ENCODE data around the gene FAM149A.

FAM149A gene

GRCh38 chr4:186202490-186203140 is 98.1 kb downstream of the FAM149A start:
- DNase-seq (ENCODE audit: low spot score): no peak

- DNase-seq (ENCODE audit: low spot score): no peak
These were observed 98.9 kb downstream of the FAM149A start for GRCh38 chr4:186203406-186203805.

- DNase-seq (ENCODE audit: low spot score): no peak
These were observed 99.6 kb downstream of the FAM149A start for GRCh38 chr4:186204103-186204559.

DNA sequence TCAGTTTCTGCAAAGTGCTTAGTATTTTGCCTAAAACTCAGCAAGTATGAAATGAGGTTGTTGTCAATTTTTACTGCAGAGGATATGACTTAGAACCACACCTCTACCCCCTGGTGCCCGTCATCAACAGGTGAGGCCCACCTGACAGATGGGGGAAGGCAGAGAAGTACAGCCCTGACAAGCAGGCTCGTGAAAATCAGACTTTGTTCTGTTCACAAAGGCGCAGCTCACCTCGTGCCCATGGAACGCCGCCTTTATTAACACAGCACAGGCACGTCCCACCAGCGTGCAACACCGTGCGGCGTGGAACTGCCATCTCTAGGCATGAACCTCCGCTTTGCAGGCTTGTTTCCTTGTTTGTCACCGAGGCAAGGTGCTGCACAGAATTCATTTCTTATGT is 100.2 kb downstream of the FAM149A start:
- no peak for DNase-seq (ENCODE audit: low spot score)

GRCh38 chr4:186205156-186205555 is 100.7 kb downstream of the FAM149A start:
- no peak for DNase-seq (ENCODE audit: low spot score)

DNA sequence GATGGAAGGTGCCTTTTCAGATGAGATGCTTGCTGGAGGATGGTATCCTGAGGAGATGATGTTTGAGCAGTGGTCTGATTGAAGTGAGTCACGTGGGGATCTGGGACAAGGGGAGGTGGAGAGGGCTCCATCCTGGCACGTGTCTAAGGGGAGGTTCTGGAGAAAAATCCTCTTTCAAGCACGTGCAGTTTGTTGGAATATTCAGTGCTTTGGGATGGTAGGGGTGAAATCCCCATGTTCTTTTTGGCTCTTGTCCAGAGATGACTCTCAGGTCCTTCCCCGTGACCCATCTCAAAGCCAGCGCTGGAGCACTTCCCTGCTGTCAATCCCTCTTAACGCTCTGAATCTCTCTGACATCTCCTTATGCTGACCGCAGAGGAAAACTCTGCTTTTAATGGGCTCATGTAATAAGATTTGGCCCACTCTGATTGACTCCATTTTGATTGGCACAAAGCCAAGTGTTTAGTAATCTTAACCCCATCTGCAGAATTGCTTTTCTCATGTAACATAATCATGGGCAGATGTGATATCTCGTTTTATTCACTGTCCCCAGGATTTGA is 112.0 kb downstream of the FAM149A start:
- DNase-seq (ENCODE audit: low spot score): no peak

DNA sequence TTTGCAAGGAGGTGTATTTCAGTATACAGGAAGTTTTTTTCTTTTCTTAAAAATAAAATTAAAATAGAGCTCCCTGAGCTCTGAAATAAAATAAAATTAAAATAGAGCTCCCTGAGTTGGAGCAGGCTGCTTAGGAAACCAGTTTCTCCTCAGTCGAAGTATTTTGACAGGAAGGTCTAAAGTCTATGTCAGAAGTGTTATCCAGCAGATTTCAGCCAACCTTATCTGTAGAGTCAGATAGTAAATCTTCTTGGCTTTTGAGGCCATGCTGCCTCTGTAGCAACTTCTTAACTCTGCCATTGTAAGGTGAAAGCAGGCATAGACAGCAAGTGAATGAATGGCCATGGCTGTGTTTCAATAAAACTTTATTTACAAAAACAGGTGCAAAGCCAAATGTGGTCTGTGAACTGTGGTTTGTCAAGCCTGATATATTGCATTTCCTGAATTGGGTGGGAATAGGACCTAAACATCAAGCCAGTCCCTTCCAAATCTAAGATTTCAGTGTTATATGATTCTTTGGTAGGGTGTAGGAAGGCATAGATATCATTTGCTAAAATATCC is 113.3 kb downstream of the FAM149A start:
- DNase-seq (ENCODE audit: low spot score): no peak

DNA sequence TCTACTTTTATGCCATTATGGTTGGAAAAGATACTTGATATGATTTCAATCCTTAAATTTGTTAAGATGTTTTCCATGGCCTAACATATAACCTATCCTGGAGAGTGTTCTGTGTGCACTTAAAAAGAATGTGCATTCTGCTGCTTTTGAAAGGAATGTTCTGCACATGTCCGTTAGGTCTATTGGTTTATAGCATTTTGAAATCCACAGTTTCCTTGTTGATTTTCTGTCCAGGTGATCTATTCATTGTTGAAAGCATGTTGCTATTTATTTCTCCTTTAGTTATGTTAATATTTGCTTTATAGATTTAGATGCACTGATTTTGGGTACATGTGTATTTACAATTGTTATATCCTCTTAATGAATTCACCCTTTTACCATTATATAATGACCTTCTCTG is 117.1 kb downstream of the FAM149A start:
- DNase-seq (ENCODE audit: low spot score): no peak

Measured in iPS-NIHi11 (cell line).